Neural cell (in vitro differentiated cells): ENCODE measurements around the gene CHKA. TPM values are rescaled to one million over a fixed set of nuclear protein-coding genes. Genes with fewer than 3 reads are reported as not detected.

Experiments
- H2AFZ ChIP-seq: fragments of 200-600, 300-800 bp; sonication (generic), shearing (Covaris generic); 2 replicates; pipeline ENCODE4 v1.6.0; 2014; ENCODE audit warnings: low read depth, mild to moderate bottlenecking, antibody characterized with exemption, low read length, moderate library complexity
- H3F3A ChIP-seq: fragments of 200-600 bp; shearing (Covaris generic); 2 replicates; pipeline ENCODE4 v1.6.1; 2016; ENCODE audit warnings: mild to moderate bottlenecking, moderate library complexity, mixed read lengths, antibody characterized with exemption, low read length; ENCODE audit not compliant: insufficient read depth, poor library complexity, severe bottlenecking
- H3K27ac ChIP-seq: fragments of 200-600, 300-800 bp; sonication (generic), shearing (Covaris generic); 2 replicates; pipeline ENCODE4 v1.5.1; 2014; ENCODE audit warnings: mild to moderate bottlenecking, low read length, moderate library complexity
- H3K27me3 ChIP-seq: fragments of 300-800, 200-600 bp; sonication (generic), shearing (Covaris generic); 2 replicates; pipeline ENCODE4 v1.6.0; 2014; ENCODE audit warnings: mild to moderate bottlenecking, low read depth, low read length, moderate library complexity; ENCODE audit not compliant: insufficient read depth
- H3K36me3 ChIP-seq: fragments of 300-800, 200-600 bp; sonication (generic), shearing (Covaris generic); 2 replicates; pipeline ENCODE4 v1.5.1; 2014; ENCODE audit warnings: mild to moderate bottlenecking, antibody characterized with exemption, low read length, moderate library complexity; ENCODE audit not compliant: insufficient read depth
- H3K4me2 ChIP-seq: fragments of 300-800, 200-600 bp; sonication (generic), shearing (Covaris generic); 2 replicates; pipeline ENCODE4 v1.6.0; 2014; ENCODE audit warnings: mild to moderate bottlenecking, low read length
- H3K4me3 ChIP-seq: fragments of 300-800, 200-600 bp; sonication (generic), shearing (Covaris generic); 2 replicates; pipeline ENCODE4 v1.5.1; 2014; ENCODE audit warnings: mild to moderate bottlenecking, low read length, moderate library complexity
- H3K79me2 ChIP-seq: fragments of 200-600 bp; shearing (Covaris generic); replicated peaks from 2 replicates; pipeline ENCODE4 v1.6.0; 2014; ENCODE audit warnings: mild to moderate bottlenecking, low read length, moderate library complexity; ENCODE audit not compliant: insufficient read depth
- H3K9ac ChIP-seq: fragments of 300-800, 200-600 bp; sonication (generic), shearing (Covaris generic); 2 replicates; pipeline ENCODE4 v1.6.1; 2016; ENCODE audit warnings: mild to moderate bottlenecking, low read length, mixed read lengths
- H3K9me2 ChIP-seq: fragments of 200-600 bp; shearing (Covaris generic); 2 replicates; pipeline ENCODE4 v1.6.1; 2016; ENCODE audit warnings: mild to moderate bottlenecking, low read length, mixed read lengths; ENCODE audit not compliant: insufficient read depth
- H3K9me3 ChIP-seq: fragments of 200-600, 300-800 bp; sonication (generic), shearing (Covaris generic); 2 replicates; pipeline ENCODE4 v1.6.1; 2016; ENCODE audit warnings: mild to moderate bottlenecking, mixed run types, low read length, moderate library complexity, mixed read lengths
- H4K20me1 ChIP-seq: fragments of 200-600 bp; shearing (Covaris generic); 2 replicates; pipeline ENCODE4 v1.6.1; 2016; ENCODE audit warnings: mild to moderate bottlenecking, mixed run types; ENCODE audit not compliant: insufficient read depth
- CTCF ChIP-seq: fragments of 450-650 bp; IDR thresholded peaks from 2 replicates; pipeline ENCODE4 v1.5.1; 2014; ENCODE audit warnings: antibody characterized with exemption, mild to moderate bottlenecking, moderate library complexity; ENCODE audit not compliant: poor library complexity, severe bottlenecking
- EP300 ChIP-seq: fragments of 450-650 bp; conservative IDR thresholded peaks from 2 replicates; pipeline ENCODE4 v1.6.1; 2014; ENCODE audit warnings: antibody characterized with exemption, mild to moderate bottlenecking, moderate library complexity; ENCODE audit not compliant: poor library complexity, severe bottlenecking
- EZH2 ChIP-seq: fragments of 200-600, 300-800 bp; shearing (Covaris generic), sonication (generic); IDR thresholded peaks from 2 replicates; pipeline ENCODE4 v1.6.1; 2014; ENCODE audit warnings: antibody characterized with exemption, low read length, borderline replicate concordance, mild to moderate bottlenecking; ENCODE audit not compliant: insufficient read depth, poor library complexity, severe bottlenecking
- MXI1 ChIP-seq: fragments of 450-650 bp; conservative IDR thresholded peaks from 2 replicates; pipeline ENCODE4 v1.6.1; 2014; ENCODE audit warnings: antibody characterized with exemption, mild to moderate bottlenecking; ENCODE audit not compliant: poor library complexity, severe bottlenecking
- POLR2AphosphoS5 ChIP-seq: IDR thresholded peaks from 2 replicates; pipeline ENCODE4 v1.6.1; 2012
- RAD21 ChIP-seq: fragments of 450-650 bp; conservative IDR thresholded peaks from 2 replicates; pipeline ENCODE4 v1.6.1; 2014; ENCODE audit warnings: antibody characterized with exemption, mild to moderate bottlenecking, moderate library complexity
- REST ChIP-seq: IDR thresholded peaks from 2 replicates; pipeline ENCODE4 v1.6.1; 2012; ENCODE audit warnings: borderline replicate concordance
- SMC3 ChIP-seq: fragments of 450-650 bp; conservative IDR thresholded peaks from 2 replicates; pipeline ENCODE4 v1.6.1; 2014; ENCODE audit warnings: antibody characterized with exemption, mild to moderate bottlenecking, moderate library complexity; ENCODE audit not compliant: poor library complexity
- TAF1 ChIP-seq: IDR thresholded peaks from 2 replicates; pipeline ENCODE4 v1.6.1; 2012; ENCODE audit warnings: low read depth
- polyA plus RNA-seq: library from polyadenylated mRNA; depleted of rRNA; stranded (reverse); fragments of >200 nt; gene quantifications from 2 replicates; pipeline ENCODE4 v1.2.3, GENCODE V29; 2014

The CHKA gene
- polyA plus RNA-seq, 1 donor from 2014 or later = 90.0 TPM

- H3K27me3 ChIP-seq = no peaks in the 10 kb centered on the region
- no peaks in the 10 kb centered on the region for H3F3A ChIP-seq
- H3K36me3 ChIP-seq = no peaks in the 10 kb centered on the region
- H3K27ac ChIP-seq = no peak overlapping the region
- H3K4me3 ChIP-seq = no peak overlapping the region
- no peak overlapping the region for H3K9ac ChIP-seq
- no peaks in the 10 kb centered on the region for H3K9me2 ChIP-seq
- TF ChIP-seq MXI1 = no peak
- TF ChIP-seq POLR2AphosphoS5 = no peak
- H2AFZ ChIP-seq = no peak overlapping the region
- no peaks in the 10 kb centered on the region for H3K79me2 ChIP-seq
- no peaks in the 10 kb centered on the region for H3K9me3 ChIP-seq
- no peak overlapping the region for H3K4me2 ChIP-seq
- no peaks in the 10 kb centered on the region for H4K20me1 ChIP-seq
Measured at GRCh38 chr11:68047437-68048290, 73.5 kb downstream of the CHKA start.

DNA sequence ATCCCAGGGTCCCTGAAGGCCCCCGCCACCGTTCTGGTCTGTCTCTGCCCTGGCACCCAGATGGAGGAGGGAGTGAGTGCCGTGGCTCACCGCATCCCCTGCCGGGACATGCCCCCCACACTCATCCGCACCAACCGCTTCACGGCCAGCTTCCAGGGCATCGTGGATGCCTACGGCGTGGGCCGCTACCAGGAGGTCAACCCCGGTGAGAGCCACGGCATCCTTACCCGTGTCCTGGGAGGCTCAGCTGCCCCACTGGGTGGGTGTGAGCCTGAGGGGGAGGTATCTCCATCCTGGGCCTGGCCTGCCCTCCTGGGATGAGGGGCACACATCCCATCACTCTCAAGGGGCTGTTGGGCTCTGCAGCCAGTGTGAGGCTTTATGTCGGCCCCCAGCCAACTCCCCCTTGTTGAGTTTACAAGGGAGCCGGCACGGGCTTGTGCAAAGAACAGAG, 76.3 kb downstream of the CHKA start:
- no peaks in the 10 kb centered on the region for H3K36me3 ChIP-seq
- H3K4me2 ChIP-seq = no peak overlapping the region
- no peaks in the 10 kb centered on the region for H3F3A ChIP-seq
- H2AFZ ChIP-seq = no peak overlapping the region
- no peaks in the 10 kb centered on the region for H3K27me3 ChIP-seq
- no peak overlapping the region for H3K9ac ChIP-seq
- H4K20me1 ChIP-seq = no peaks in the 10 kb centered on the region
- no peak overlapping the region for H3K4me3 ChIP-seq
- no peak for TF ChIP-seq EZH2
- TF ChIP-seq CTCF = no peak
- no peaks in the 10 kb centered on the region for H3K9me2 ChIP-seq
- no peaks in the 10 kb centered on the region for H3K79me2 ChIP-seq
- H3K9me3 ChIP-seq = no peaks in the 10 kb centered on the region
- H3K27ac ChIP-seq = no peak overlapping the region

DNA sequence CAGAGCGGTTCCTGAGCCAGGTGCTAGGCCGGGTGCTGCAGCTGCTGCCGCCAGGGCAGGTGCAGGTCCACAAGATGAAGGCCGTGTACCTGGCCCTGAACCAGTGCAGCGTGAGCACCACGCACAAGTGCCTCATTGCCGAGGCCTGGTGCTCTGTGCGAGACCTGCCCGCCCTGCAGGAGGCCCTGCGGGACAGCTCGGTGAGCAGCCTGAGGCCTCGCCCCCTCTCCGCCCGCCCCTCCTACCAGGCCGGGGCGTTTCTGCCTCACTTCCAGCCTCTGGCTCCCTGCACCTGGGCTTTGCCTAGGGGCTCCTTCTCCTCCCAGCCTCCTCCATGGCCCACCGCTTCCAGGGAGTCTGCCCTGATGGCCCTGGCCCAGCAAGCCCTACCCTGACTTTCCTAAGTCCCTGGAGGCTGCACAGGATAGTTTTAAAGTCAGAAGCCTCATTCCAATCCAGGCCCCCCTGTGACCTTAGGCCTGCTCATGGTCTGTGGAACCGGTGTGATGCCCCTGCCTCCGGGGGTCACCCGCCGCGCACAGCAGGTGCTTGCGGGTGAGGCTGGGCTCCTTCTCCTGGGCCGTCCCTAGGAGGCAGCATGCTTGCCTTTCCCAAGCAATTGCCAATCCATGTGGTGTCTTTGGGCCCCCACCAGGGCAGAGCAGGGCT, 76.9 kb downstream of the CHKA start:
- H4K20me1 ChIP-seq = no peaks in the 10 kb centered on the region
- H3K79me2 ChIP-seq = no peaks in the 10 kb centered on the region
- H3K9ac ChIP-seq = no peak overlapping the region
- no peaks in the 10 kb centered on the region for H3K9me2 ChIP-seq
- H2AFZ ChIP-seq = no peak overlapping the region
- H3K36me3 ChIP-seq = no peaks in the 10 kb centered on the region
- H3F3A ChIP-seq = no peaks in the 10 kb centered on the region
- no peak overlapping the region for H3K4me2 ChIP-seq
- H3K9me3 ChIP-seq = no peaks in the 10 kb centered on the region
- no peak overlapping the region for H3K4me3 ChIP-seq
- no peak overlapping the region for H3K27ac ChIP-seq
- no peaks in the 10 kb centered on the region for H3K27me3 ChIP-seq
- TF ChIP-seq RAD21 (no peak), CTCF (no peak), MXI1 (no peak), POLR2AphosphoS5 (no peak), REST (no peak), SMC3 (no peak), EZH2 (no peak), EP300 (no peak), TAF1 (no peak)
